Measurements from ENCODE around the gene TERT.
"Not testable (repeated sequence)": the region's sequence is repeated elsewhere in the genome, so short reads cannot be mapped to it uniquely, and the experiment has no call there.

TERT gene

GRCh38 chr5:1240496-1241260 lies 54.2 kb downstream of the TERT start:
- no peak for DNase-seq (ENCODE audit: low read depth)

GRCh38 chr5:1239505-1240251 lies 55.2 kb downstream of the TERT start:
- no peak for DNase-seq (ENCODE audit: low read depth)

- no peak for DNase-seq (ENCODE audit: low read depth)
Measured at GRCh38 chr5:1235838-1236237, 59.0 kb downstream of the TERT start.

GRCh38 chr5:1235379-1235778 lies 59.5 kb downstream of the TERT start:
- DNase-seq (ENCODE audit: low read depth): no peak

GRCh38 chr5:1232780-1233179 lies 62.1 kb downstream of the TERT start:
- no peak for DNase-seq (ENCODE audit: low read depth)

- no peak for DNase-seq (ENCODE audit: low read depth)
Measured at GRCh38 chr5:1231354-1231905, 63.4 kb downstream of the TERT start.

- DNase-seq (ENCODE audit: low read depth): no peak
Measured at GRCh38 chr5:1230551-1230950, 64.3 kb downstream of the TERT start.

- no peak for DNase-seq (ENCODE audit: low read depth)
Measured at GRCh38 chr5:1229822-1230221, 65.0 kb downstream of the TERT start.

GRCh38 chr5:1229023-1229422 lies 65.8 kb downstream of the TERT start:
- not testable (repeated sequence) for DNase-seq (ENCODE audit: low read depth)

- DNase-seq (ENCODE audit: low read depth): no peak
Measured at GRCh38 chr5:1228120-1228519, 66.7 kb downstream of the TERT start.

GRCh38 chr5:1227667-1228066 lies 67.2 kb downstream of the TERT start:
- DNase-seq (ENCODE audit: low read depth): no peak

GRCh38 chr5:1226839-1227581 lies 67.9 kb downstream of the TERT start:
- DNase-seq (ENCODE audit: low read depth): no peak

- no peak for DNase-seq (ENCODE audit: low read depth)
Measured at GRCh38 chr5:1226231-1226630, 68.6 kb downstream of the TERT start.

- no peak for DNase-seq (ENCODE audit: low read depth)
Measured at GRCh38 chr5:1225081-1225480, 69.8 kb downstream of the TERT start, which contains the start of gene SLC6A18. Gene SLC6A18, plus strand, starts transcription at chr5:1225381. Its CDS starts 97 bp downstream, at chr5:1225478.

GRCh38 chr5:1224631-1225030 lies 70.2 kb downstream of the TERT start:
- DNase-seq (ENCODE audit: low read depth): no peak

GRCh38 chr5:1223278-1223670 lies 71.6 kb downstream of the TERT start:
- no peak for DNase-seq (ENCODE audit: low read depth)

GRCh38 chr5:1222621-1223277 lies 72.1 kb downstream of the TERT start:
- DNase-seq (ENCODE audit: low read depth): no peak

- DNase-seq (ENCODE audit: low read depth): no peak
Measured at GRCh38 chr5:1222147-1222546, 72.7 kb downstream of the TERT start.

GRCh38 chr5:1221721-1222120 lies 73.1 kb downstream of the TERT start:
- DNase-seq (ENCODE audit: low read depth): no peak

GRCh38 chr5:1220831-1221230 lies 74.0 kb downstream of the TERT start:
- DNase-seq (ENCODE audit: low read depth): no peak

- no peak for DNase-seq (ENCODE audit: low read depth)
Measured at GRCh38 chr5:1220351-1220750, 74.5 kb downstream of the TERT start.

- no peak for DNase-seq (ENCODE audit: low read depth)
Measured at GRCh38 chr5:1219768-1220100, 75.1 kb downstream of the TERT start.
